HepG2 (cell line): ENCODE results near the gene NMT2. TPM values are rescaled to one million over a fixed set of nuclear protein-coding genes. Genes with fewer than 3 reads are reported as not detected.

Experiments used
- HMG20A ChIP-seq: IDR thresholded peaks from 2 replicates; pipeline ENCODE4 v1.6.1; 2016; ENCODE audit warnings: borderline replicate concordance
- MED1 ChIP-seq: sonication (generic); formaldehyde crosslinking; IDR thresholded peaks from 2 replicates; pipeline ENCODE4 v1.4.0; 2020; ENCODE audit warnings: missing genetic modification reagents
- RBM22 ChIP-seq: fragments of 200-400 bp; formaldehyde crosslinking; optimal IDR thresholded peaks from 2 replicates; pipeline ENCODE3; 2017; ENCODE audit warnings: mild to moderate bottlenecking, low read length, moderate library complexity
- SOX13 ChIP-seq, 3 experiments: fragments of 450-650 bp in 1 of 3; sonication (generic) in 1 of 3; formaldehyde crosslinking in 1 of 3; IDR thresholded peaks in 2 of 3; conservative IDR thresholded peaks in 1 of 3; 2 replicates each; pipeline versions ENCODE4 v1.5.0 to v1.6.1; 2016 to 2020; ENCODE audit warnings: antibody characterized with exemption in 1 of 3, mild to moderate bottlenecking in 1 of 3, missing compliant biosample characterization in 1 of 3, missing genetic modification reagents in 1 of 3, moderate library complexity in 1 of 3
- ZNF652 ChIP-seq: IDR thresholded peaks from 2 replicates; pipeline ENCODE4 v1.6.1; 2016; ENCODE audit warnings: low read depth, borderline replicate concordance
- polyA plus RNA-seq, 8 experiments: library from polyadenylated mRNA; depleted of rRNA in 3 of 8; stranded (reverse) in 7 of 8; unstranded in 1 of 8; fragments of >200 nt; fragmentation: Illumina TruSeq in 4 of 8; extraction: Trizol in 4 of 8; gene quantifications; 2 replicates each; pipeline versions ENCODE4 v1.2.1 to v1.2.3, GENCODE V29; 2011 to 2016; ENCODE audit warnings: low read depth in 4 of 8, missing spikeins in 1 of 8, mixed read lengths in 1 of 8; ENCODE audit not compliant: insufficient read depth in 1 of 8
- total RNA-seq, 5 experiments: library from RNA; depleted of rRNA; stranded (reverse); fragments of >200 nt; fragmentation: Illumina TruSeq; extraction: Trizol; gene quantifications; 2 replicates each; pipeline ENCODE4 v1.2.3, GENCODE V29; 2016; ENCODE audit warnings: low read depth in 1 of 5
- TF ChIP-seq, protein P1 (sequence below): sonication (generic); formaldehyde crosslinking; IDR thresholded peaks from 2 replicates; pipeline ENCODE4 v1.4.0; 2020; ENCODE audit warnings: missing genetic modification reagents
- TF ChIP-seq, protein P2 (sequence below): sonication (generic); formaldehyde crosslinking; IDR thresholded peaks from 2 replicates; pipeline ENCODE4 v1.8.1; 2022; ENCODE audit warnings: mild to moderate bottlenecking, missing genetic modification reagents
- TF ChIP-seq, protein P3 (sequence below): sonication (generic); IDR thresholded peaks from 2 replicates; pipeline ENCODE4 v1.6.1; 2016; ENCODE audit warnings: low read depth, borderline replicate concordance

Gene NMT2
- total and polyA plus RNA-seq, 2 of the 13 experiments (the other 11 are each of a cell fraction or from before 2014, with no cell fraction given), result 10.1 to 23.8 TPM

DNA sequence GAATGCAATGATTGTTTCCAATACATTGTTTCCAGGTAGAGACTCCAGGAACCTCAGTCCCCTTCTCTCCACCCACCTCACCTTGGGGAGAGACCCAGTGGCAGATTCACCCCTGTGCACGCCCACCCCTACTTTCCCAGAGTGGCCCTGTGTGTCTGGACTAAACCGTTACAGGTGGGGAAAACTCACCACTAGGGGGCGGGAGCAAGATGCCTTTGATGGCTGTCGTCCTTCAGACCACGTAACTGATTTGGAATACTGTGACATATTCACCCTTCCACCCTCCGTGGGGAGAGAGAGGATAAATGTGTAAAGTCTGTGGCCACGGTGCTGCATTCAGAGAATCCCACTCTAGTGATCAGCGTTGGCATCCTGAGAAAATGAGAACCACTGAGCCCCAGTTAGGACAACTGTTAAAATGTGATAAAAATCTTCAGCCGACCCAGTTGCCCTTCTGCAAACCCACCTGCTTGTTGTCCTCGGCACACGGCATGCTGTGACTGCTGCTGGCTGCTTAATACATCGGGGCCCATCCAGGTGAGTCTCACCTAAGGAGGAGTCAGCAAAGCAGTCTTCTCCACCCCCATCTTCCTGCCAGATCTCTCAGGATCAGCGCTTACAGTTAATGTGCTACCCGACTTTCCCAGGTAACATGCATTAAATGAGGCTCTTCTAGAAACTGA, 41.5 kb upstream of the NMT2 start (continued):
- TF ChIP-seq, protein P1, sequence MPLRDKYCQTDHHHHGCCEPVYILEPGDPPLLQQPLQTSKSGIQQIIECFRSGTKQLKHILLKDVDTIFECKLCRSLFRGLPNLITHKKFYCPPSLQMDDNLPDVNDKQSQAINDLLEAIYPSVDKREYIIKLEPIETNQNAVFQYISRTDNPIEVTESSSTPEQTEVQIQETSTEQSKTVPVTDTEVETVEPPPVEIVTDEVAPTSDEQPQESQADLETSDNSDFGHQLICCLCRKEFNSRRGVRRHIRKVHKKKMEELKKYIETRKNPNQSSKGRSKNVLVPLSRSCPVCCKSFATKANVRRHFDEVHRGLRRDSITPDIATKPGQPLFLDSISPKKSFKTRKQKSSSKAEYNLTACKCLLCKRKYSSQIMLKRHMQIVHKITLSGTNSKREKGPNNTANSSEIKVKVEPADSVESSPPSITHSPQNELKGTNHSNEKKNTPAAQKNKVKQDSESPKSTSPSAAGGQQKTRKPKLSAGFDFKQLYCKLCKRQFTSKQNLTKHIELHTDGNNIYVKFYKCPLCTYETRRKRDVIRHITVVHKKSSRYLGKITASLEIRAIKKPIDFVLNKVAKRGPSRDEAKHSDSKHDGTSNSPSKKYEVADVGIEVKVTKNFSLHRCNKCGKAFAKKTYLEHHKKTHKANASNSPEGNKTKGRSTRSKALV, result no peak
- TF ChIP-seq, protein P2, sequence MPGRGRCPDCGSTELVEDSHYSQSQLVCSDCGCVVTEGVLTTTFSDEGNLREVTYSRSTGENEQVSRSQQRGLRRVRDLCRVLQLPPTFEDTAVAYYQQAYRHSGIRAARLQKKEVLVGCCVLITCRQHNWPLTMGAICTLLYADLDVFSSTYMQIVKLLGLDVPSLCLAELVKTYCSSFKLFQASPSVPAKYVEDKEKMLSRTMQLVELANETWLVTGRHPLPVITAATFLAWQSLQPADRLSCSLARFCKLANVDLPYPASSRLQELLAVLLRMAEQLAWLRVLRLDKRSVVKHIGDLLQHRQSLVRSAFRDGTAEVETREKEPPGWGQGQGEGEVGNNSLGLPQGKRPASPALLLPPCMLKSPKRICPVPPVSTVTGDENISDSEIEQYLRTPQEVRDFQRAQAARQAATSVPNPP (CRISPR knock-in tag), result no peak
- TF ChIP-seq ZNF652 (CRISPR knock-in tag), result peak; percentile 76; the same call in 1 of the 2 replicates
- TF ChIP-seq SOX13 (IDR thresholded peaks at IDR 0.05), result no peak
- 0 out of 4 replicates have a peak, but pooled peaks of 1 of the 2 experiments have one; percentile 20 for TF ChIP-seq SOX13 (CRISPR knock-in tag; conservative IDR thresholded peaks at IDR 0.05 in 1 of 2, IDR thresholded peaks at IDR 0.05 in 1 of 2)
- peak; percentile 40 for TF ChIP-seq RBM22
- TF ChIP-seq, protein P3, sequence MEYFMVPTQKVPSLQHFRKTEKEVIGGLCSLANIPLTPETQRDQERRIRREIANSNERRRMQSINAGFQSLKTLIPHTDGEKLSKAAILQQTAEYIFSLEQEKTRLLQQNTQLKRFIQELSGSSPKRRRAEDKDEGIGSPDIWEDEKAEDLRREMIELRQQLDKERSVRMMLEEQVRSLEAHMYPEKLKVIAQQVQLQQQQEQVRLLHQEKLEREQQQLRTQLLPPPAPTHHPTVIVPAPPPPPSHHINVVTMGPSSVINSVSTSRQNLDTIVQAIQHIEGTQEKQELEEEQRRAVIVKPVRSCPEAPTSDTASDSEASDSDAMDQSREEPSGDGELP, result peak; percentile 14; the same call in 1 of the 2 replicates
- TF ChIP-seq HMG20A (CRISPR knock-in tag), result no peak
- 0 out of 2 replicates have a peak, but pooled peaks have one; percentile 13 for TF ChIP-seq MED1 (CRISPR knock-in tag)
